ENCODE data around the gene GNG4.

Gene GNG4

GRCh38 chr1:235679644-235680043 is 30.1 kb upstream of the GNG4 start:
- H3K36me3 ChIP-seq (ENCODE audit: control insufficient read depth, insufficient read depth, low read length), result no peaks in the 10 kb centered on the region
- no peak overlapping the region for H3K18ac ChIP-seq (ENCODE audit: low read length)
- no peak for DNase-seq
- no peaks in the 10 kb centered on the region for H3K79me2 ChIP-seq (ENCODE audit: control insufficient read depth, insufficient read depth, low read length)
- no CpG with 5 or more reads among the region's 3 CpGs for WGBS (ENCODE audit: extremely low coverage, insufficient coverage, low lambda C conversion rate)
- H3K9ac ChIP-seq (ENCODE audit: low read length), result no peak overlapping the region
- no peak overlapping the region for H2BK5ac ChIP-seq (ENCODE audit: low read length)
- no peak overlapping the region for H3K27ac ChIP-seq (ENCODE audit: low read depth, low read length)
- H3K56ac ChIP-seq (ENCODE audit: low read length), result no peak overlapping the region
- H3K4me3 ChIP-seq (ENCODE audit: low read length), result no peak overlapping the region
- H3K79me1 ChIP-seq (ENCODE audit: low read length), result no peaks in the 10 kb centered on the region
- H4K8ac ChIP-seq (ENCODE audit: low read depth, low read length), result no peak overlapping the region
- H3K27me3 ChIP-seq (ENCODE audit: insufficient read depth, low read length, poor library complexity), result no peaks in the 10 kb centered on the region
- H3K4me1 ChIP-seq (ENCODE audit: control insufficient read depth, low read depth, low read length), result no peaks in the 10 kb centered on the region
- no peak overlapping the region for H2BK15ac ChIP-seq (replicated peaks; ENCODE audit: low read depth)
- no peak overlapping the region for H2BK120ac ChIP-seq (ENCODE audit: low read depth, low read length)
- H4K5ac ChIP-seq (ENCODE audit: low read length), result no peak overlapping the region
- H2AK5ac ChIP-seq (ENCODE audit: low read length), result no peak overlapping the region
- H3K4ac ChIP-seq (ENCODE audit: low read depth, low read length), result no peak overlapping the region
- H3K23ac ChIP-seq (ENCODE audit: low read length), result no peak overlapping the region
- no peak overlapping the region for H3K4me2 ChIP-seq (ENCODE audit: low read length)

GRCh38 chr1:235679005-235679404 is 29.4 kb upstream of the GNG4 start:
- Histone ChIP-seq H2BK15ac (replicated peaks; ENCODE audit: low read depth) (no peak overlapping the region), H3K18ac (ENCODE audit: low read length) (no peak overlapping the region), H3K4ac (ENCODE audit: low read depth, low read length) (no peak overlapping the region), H3K27me3 (ENCODE audit: insufficient read depth, low read length, poor library complexity) (no peaks in the 10 kb centered on the region), H3K79me2 (ENCODE audit: control insufficient read depth, insufficient read depth, low read length) (no peaks in the 10 kb centered on the region), H3K4me2 (ENCODE audit: low read length) (no peak overlapping the region), H3K9ac (ENCODE audit: low read length) (no peak overlapping the region), H4K5ac (ENCODE audit: low read length) (no peak overlapping the region), H3K4me1 (ENCODE audit: control insufficient read depth, low read depth, low read length) (no peaks in the 10 kb centered on the region), H3K4me3 (ENCODE audit: low read length) (no peak overlapping the region), H2AK5ac (ENCODE audit: low read length) (no peak overlapping the region), H3K56ac (ENCODE audit: low read length) (no peak overlapping the region), H2BK5ac (ENCODE audit: low read length) (no peak overlapping the region), H3K79me1 (ENCODE audit: low read length) (no peaks in the 10 kb centered on the region), H4K8ac (ENCODE audit: low read depth, low read length) (no peak overlapping the region), H2BK120ac (ENCODE audit: low read depth, low read length) (no peak overlapping the region), H3K27ac (ENCODE audit: low read depth, low read length) (no peak overlapping the region), H3K36me3 (ENCODE audit: control insufficient read depth, insufficient read depth, low read length) (no peaks in the 10 kb centered on the region), H3K23ac (ENCODE audit: low read length) (no peak overlapping the region)
- no peak for DNase-seq
- WGBS (ENCODE audit: extremely low coverage, insufficient coverage, low lambda C conversion rate), result no CpG with 5 or more reads among the region's 2 CpGs

GRCh38 chr1:235675152-235675890 is 25.7 kb upstream of the GNG4 start:
- H3K27me3 ChIP-seq (ENCODE audit: insufficient read depth, low read length, poor library complexity), result no peaks in the 10 kb centered on the region
- H4K5ac ChIP-seq (ENCODE audit: low read length), result no peak overlapping the region
- no peaks in the 10 kb centered on the region for H3K4me1 ChIP-seq (ENCODE audit: control insufficient read depth, low read depth, low read length)
- no peak overlapping the region for H3K56ac ChIP-seq (ENCODE audit: low read length)
- no peak overlapping the region for H3K27ac ChIP-seq (ENCODE audit: low read depth, low read length)
- H3K4ac ChIP-seq (ENCODE audit: low read depth, low read length), result no peak overlapping the region
- no peaks in the 10 kb centered on the region for H3K79me2 ChIP-seq (ENCODE audit: control insufficient read depth, insufficient read depth, low read length)
- no peak overlapping the region for H2BK5ac ChIP-seq (ENCODE audit: low read length)
- H3K9ac ChIP-seq (ENCODE audit: low read length), result no peak overlapping the region
- H3K23ac ChIP-seq (ENCODE audit: low read length), result no peak overlapping the region
- WGBS (ENCODE audit: extremely low coverage, insufficient coverage, low lambda C conversion rate), result no CpG with 5 or more reads among the region's 10 CpGs
- H4K8ac ChIP-seq (ENCODE audit: low read depth, low read length), result no peak overlapping the region
- H3K4me2 ChIP-seq (ENCODE audit: low read length), result no peak overlapping the region
- H2BK15ac ChIP-seq (replicated peaks; ENCODE audit: low read depth), result no peak overlapping the region
- H2AK5ac ChIP-seq (ENCODE audit: low read length), result no peak overlapping the region
- no peaks in the 10 kb centered on the region for H3K79me1 ChIP-seq (ENCODE audit: low read length)
- no peak for DNase-seq
- no peak overlapping the region for H3K4me3 ChIP-seq (ENCODE audit: low read length)
- no peak overlapping the region for H2BK120ac ChIP-seq (ENCODE audit: low read depth, low read length)
- H3K36me3 ChIP-seq (ENCODE audit: control insufficient read depth, insufficient read depth, low read length), result no peaks in the 10 kb centered on the region
- H3K18ac ChIP-seq (ENCODE audit: low read length), result no peak overlapping the region

- Histone ChIP-seq H3K56ac (ENCODE audit: low read length) (no peak overlapping the region), H4K8ac (ENCODE audit: low read depth, low read length) (no peak overlapping the region), H3K18ac (ENCODE audit: low read length) (no peak overlapping the region), H3K79me2 (ENCODE audit: control insufficient read depth, insufficient read depth, low read length) (no peaks in the 10 kb centered on the region), H2BK15ac (replicated peaks; ENCODE audit: low read depth) (no peak overlapping the region), H3K27ac (ENCODE audit: low read depth, low read length) (no peak overlapping the region), H4K5ac (ENCODE audit: low read length) (no peak overlapping the region), H3K79me1 (ENCODE audit: low read length) (no peaks in the 10 kb centered on the region), H2BK5ac (ENCODE audit: low read length) (no peak overlapping the region), H3K4me2 (ENCODE audit: low read length) (no peak overlapping the region), H3K4me3 (ENCODE audit: low read length) (no peak overlapping the region), H3K4ac (ENCODE audit: low read depth, low read length) (no peak overlapping the region), H3K27me3 (ENCODE audit: insufficient read depth, low read length, poor library complexity) (no peaks in the 10 kb centered on the region), H3K36me3 (ENCODE audit: control insufficient read depth, insufficient read depth, low read length) (no peaks in the 10 kb centered on the region), H3K9ac (ENCODE audit: low read length) (no peak overlapping the region), H2BK120ac (ENCODE audit: low read depth, low read length) (no peak overlapping the region), H3K4me1 (ENCODE audit: control insufficient read depth, low read depth, low read length) (no peaks in the 10 kb centered on the region), H2AK5ac (ENCODE audit: low read length) (no peak overlapping the region), H3K23ac (ENCODE audit: low read length) (no peak overlapping the region)
- no CpG with 5 or more reads among the region's 7 CpGs for WGBS (ENCODE audit: extremely low coverage, insufficient coverage, low lambda C conversion rate)
- DNase-seq, result peak; percentile 68
Observed at GRCh38 chr1:235673981-235674380, 24.4 kb upstream of the GNG4 start.

GRCh38 chr1:235671992-235672391 is 22.4 kb upstream of the GNG4 start:
- Histone ChIP-seq H3K56ac (ENCODE audit: low read length) (no peak overlapping the region), H4K8ac (ENCODE audit: low read depth, low read length) (no peak overlapping the region), H3K27me3 (ENCODE audit: insufficient read depth, low read length, poor library complexity) (no peaks in the 10 kb centered on the region), H3K18ac (ENCODE audit: low read length) (no peak overlapping the region), H4K5ac (ENCODE audit: low read length) (no peak overlapping the region), H2BK120ac (ENCODE audit: low read depth, low read length) (no peak overlapping the region), H2AK5ac (ENCODE audit: low read length) (no peak overlapping the region), H3K4ac (ENCODE audit: low read depth, low read length) (no peak overlapping the region), H3K79me2 (ENCODE audit: control insufficient read depth, insufficient read depth, low read length) (no peaks in the 10 kb centered on the region), H2BK15ac (replicated peaks; ENCODE audit: low read depth) (no peak overlapping the region), H3K79me1 (ENCODE audit: low read length) (no peaks in the 10 kb centered on the region), H3K27ac (ENCODE audit: low read depth, low read length) (no peak overlapping the region), H3K4me3 (ENCODE audit: low read length) (no peak overlapping the region), H3K9ac (ENCODE audit: low read length) (no peak overlapping the region), H3K36me3 (ENCODE audit: control insufficient read depth, insufficient read depth, low read length) (no peaks in the 10 kb centered on the region), H3K23ac (ENCODE audit: low read length) (no peak overlapping the region), H2BK5ac (ENCODE audit: low read length) (no peak overlapping the region), H3K4me2 (ENCODE audit: low read length) (no peak overlapping the region), H3K4me1 (ENCODE audit: control insufficient read depth, low read depth, low read length) (no peaks in the 10 kb centered on the region)
- no peak for DNase-seq
- WGBS (ENCODE audit: extremely low coverage, insufficient coverage, low lambda C conversion rate), result no CpG with 5 or more reads among the region's 1 CpG
